Measurements from ENCODE around the gene FOSL1.
"Not testable (repeated sequence)": the region's sequence is repeated elsewhere in the genome, so short reads cannot be mapped to it uniquely, and the experiment has no call there.

DNA sequence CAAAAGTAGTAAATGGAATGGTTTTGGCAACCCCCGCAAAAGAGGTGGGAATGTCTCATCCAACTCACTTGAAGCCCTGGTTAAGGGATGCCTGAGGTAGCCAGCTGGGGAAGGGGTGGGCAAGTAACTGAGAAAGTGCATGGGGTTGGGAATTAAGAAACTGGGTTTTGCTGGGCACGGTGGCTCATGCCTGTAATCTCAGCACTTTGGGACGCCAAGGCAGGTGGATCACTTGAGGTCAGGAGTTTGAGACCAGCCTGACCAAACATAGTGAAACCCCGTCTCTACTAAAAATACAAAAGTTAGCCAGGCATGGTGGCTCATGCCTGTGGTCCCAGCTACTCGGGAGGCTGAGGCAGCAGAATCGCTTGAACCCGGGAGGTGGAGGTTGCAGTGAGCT is 51.5 kb downstream of the FOSL1 start:
- TF ChIP-seq, protein P1, sequence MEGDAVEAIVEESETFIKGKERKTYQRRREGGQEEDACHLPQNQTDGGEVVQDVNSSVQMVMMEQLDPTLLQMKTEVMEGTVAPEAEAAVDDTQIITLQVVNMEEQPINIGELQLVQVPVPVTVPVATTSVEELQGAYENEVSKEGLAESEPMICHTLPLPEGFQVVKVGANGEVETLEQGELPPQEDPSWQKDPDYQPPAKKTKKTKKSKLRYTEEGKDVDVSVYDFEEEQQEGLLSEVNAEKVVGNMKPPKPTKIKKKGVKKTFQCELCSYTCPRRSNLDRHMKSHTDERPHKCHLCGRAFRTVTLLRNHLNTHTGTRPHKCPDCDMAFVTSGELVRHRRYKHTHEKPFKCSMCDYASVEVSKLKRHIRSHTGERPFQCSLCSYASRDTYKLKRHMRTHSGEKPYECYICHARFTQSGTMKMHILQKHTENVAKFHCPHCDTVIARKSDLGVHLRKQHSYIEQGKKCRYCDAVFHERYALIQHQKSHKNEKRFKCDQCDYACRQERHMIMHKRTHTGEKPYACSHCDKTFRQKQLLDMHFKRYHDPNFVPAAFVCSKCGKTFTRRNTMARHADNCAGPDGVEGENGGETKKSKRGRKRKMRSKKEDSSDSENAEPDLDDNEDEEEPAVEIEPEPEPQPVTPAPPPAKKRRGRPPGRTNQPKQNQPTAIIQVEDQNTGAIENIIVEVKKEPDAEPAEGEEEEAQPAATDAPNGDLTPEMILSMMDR (IDR thresholded peaks at IDR 0.05; ENCODE audit: extremely low read depth in 1 of 2, insufficient read depth in 1 of 2, low read depth in 1 of 2, low read length in 2 of 2): not testable (repeated sequence)
- TF ChIP-seq POLR2A (IDR thresholded peaks at IDR 0.05; ENCODE audit: low read depth, low read length): not testable (repeated sequence)

Measured in endothelial cell of umbilical vein (primary cell).